ENCODE results near the gene PRKAG3.

DNA sequence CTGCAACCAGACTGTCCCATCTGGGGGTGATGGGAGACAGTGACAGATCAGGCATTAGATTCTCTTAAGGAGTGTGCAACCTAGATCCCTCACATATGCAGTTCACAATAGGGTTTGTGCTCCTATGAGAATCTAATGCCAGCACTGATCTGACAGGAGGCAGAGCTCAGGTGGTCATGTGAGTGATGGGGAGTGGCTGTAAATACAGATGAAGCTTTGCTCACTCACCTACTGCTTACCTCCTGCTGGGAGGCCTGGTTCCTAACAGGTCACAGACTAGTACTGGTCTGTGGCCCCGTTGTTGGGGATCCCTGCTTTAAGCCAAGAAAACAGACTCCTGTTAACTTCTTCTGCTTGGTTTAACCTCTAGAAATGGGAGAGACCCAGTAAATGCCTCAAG, 46.5 kb downstream of the PRKAG3 start:
- TF ChIP-seq EP300 (IDR thresholded peaks at IDR 0.05; ENCODE audit: borderline replicate concordance) = no peak
- no peak for TF ChIP-seq YY1 (IDR thresholded peaks at IDR 0.05; ENCODE audit: low read depth)
- peak; percentile 36; the same call in 1 of the 2 replicates for TF ChIP-seq USF1 (IDR thresholded peaks at IDR 0.05)
- no peak for TF ChIP-seq CEBPB (IDR thresholded peaks at IDR 0.05)
- TF ChIP-seq FOXM1 (IDR thresholded peaks at IDR 0.05; ENCODE audit: borderline replicate concordance, low read depth) = no peak
- no peak for TF ChIP-seq TEAD4 (IDR thresholded peaks at IDR 0.05)
- TF ChIP-seq, protein P1, sequence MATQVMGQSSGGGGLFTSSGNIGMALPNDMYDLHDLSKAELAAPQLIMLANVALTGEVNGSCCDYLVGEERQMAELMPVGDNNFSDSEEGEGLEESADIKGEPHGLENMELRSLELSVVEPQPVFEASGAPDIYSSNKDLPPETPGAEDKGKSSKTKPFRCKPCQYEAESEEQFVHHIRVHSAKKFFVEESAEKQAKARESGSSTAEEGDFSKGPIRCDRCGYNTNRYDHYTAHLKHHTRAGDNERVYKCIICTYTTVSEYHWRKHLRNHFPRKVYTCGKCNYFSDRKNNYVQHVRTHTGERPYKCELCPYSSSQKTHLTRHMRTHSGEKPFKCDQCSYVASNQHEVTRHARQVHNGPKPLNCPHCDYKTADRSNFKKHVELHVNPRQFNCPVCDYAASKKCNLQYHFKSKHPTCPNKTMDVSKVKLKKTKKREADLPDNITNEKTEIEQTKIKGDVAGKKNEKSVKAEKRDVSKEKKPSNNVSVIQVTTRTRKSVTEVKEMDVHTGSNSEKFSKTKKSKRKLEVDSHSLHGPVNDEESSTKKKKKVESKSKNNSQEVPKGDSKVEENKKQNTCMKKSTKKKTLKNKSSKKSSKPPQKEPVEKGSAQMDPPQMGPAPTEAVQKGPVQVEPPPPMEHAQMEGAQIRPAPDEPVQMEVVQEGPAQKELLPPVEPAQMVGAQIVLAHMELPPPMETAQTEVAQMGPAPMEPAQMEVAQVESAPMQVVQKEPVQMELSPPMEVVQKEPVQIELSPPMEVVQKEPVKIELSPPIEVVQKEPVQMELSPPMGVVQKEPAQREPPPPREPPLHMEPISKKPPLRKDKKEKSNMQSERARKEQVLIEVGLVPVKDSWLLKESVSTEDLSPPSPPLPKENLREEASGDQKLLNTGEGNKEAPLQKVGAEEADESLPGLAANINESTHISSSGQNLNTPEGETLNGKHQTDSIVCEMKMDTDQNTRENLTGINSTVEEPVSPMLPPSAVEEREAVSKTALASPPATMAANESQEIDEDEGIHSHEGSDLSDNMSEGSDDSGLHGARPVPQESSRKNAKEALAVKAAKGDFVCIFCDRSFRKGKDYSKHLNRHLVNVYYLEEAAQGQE (IDR thresholded peaks at IDR 0.05; ENCODE audit: low read depth) = no peak
- no peak for TF ChIP-seq EGR1 (IDR thresholded peaks at IDR 0.05)
- TF ChIP-seq, protein P2, sequence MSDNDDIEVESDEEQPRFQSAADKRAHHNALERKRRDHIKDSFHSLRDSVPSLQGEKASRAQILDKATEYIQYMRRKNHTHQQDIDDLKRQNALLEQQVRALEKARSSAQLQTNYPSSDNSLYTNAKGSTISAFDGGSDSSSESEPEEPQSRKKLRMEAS (IDR thresholded peaks at IDR 0.05) = no peak
- TF ChIP-seq CREB1 (IDR thresholded peaks at IDR 0.05; ENCODE audit: low read depth) = no peak
- TF ChIP-seq NFIC (IDR thresholded peaks at IDR 0.05) = no peak
- TF ChIP-seq RAD21 (IDR thresholded peaks at IDR 0.05; ENCODE audit: low read depth) = no peak
- no peak for TF ChIP-seq TCF12 (IDR thresholded peaks at IDR 0.05; ENCODE audit: low read depth)
